ENCODE results near the gene BPIFB2.

- TF ChIP-seq CTCF (IDR thresholded peaks at IDR 0.05; ENCODE audit: extremely low read depth in 1 of 2, insufficient read depth in 1 of 2, low read depth in 1 of 2, low read length in 2 of 2): no peak
- TF ChIP-seq EZH2 (IDR thresholded peaks at IDR 0.05; ENCODE audit: borderline replicate concordance, low read depth, low read length, severe bottlenecking): no peak
- TF ChIP-seq POLR2A (IDR thresholded peaks at IDR 0.05; ENCODE audit: low read depth, low read length): no peak
- no peak for TF ChIP-seq POLR2AphosphoS5 (IDR thresholded peaks at IDR 0.05; ENCODE audit: insufficient read depth, low read depth, low read length)
These were observed 51.6 kb downstream of the BPIFB2 start for GRCh38 chr20:33059136-33059535.

All from endothelial cell of umbilical vein (primary cell).